OCI-M1 (cell line): Measurements from ENCODE around the gene ATAD2B.
A peak's percentile ranks its signal among the peaks of the same experiment; 100 is the strongest.
"Not testable (repeated sequence)": the region's sequence is repeated elsewhere in the genome, so short reads cannot be mapped to it uniquely, and the experiment has no call there.

Experiments used
- DNase-seq: peaks from one replicate; lab custom pipeline; 2025; lab: John Stamatoyannopoulos, UW

The ATAD2B gene

GRCh38 chr2:23926750-23927571 lies at the start of gene ATAD2B:
Gene ATAD2B (minus strand): TSS chr2:23927123. CDS start chr2:23926770, 353 bp downstream.
- DNase-seq: peak; percentile 98

GRCh38 chr2:23967846-23968245 lies 40.9 kb upstream of the ATAD2B start:
- DNase-seq: no peak

GRCh38 chr2:23954325-23955014 lies 27.5 kb upstream of the ATAD2B start:
- DNase-seq: no peak

GRCh38 chr2:23953625-23954024 lies 26.7 kb upstream of the ATAD2B start:
- no peak for DNase-seq

- not testable (repeated sequence) for DNase-seq
Measured at GRCh38 chr2:23952558-23952957, 25.6 kb upstream of the ATAD2B start.

GRCh38 chr2:23947350-23947749 lies 20.4 kb upstream of the ATAD2B start:
- DNase-seq: no peak

- DNase-seq: no peak
Measured at GRCh38 chr2:23944976-23945375, 18.1 kb upstream of the ATAD2B start.

GRCh38 chr2:23944527-23944926 lies 17.6 kb upstream of the ATAD2B start:
- DNase-seq: no peak

GRCh38 chr2:23943666-23944065 lies 16.7 kb upstream of the ATAD2B start:
- DNase-seq: no peak

GRCh38 chr2:23941644-23942043 lies 14.7 kb upstream of the ATAD2B start:
- DNase-seq: no peak

- DNase-seq: peak; percentile 59
Measured at GRCh38 chr2:23940718-23941620, 14.0 kb upstream of the ATAD2B start.

- DNase-seq: peak; percentile 90
Measured at GRCh38 chr2:23939987-23940717, 13.2 kb upstream of the ATAD2B start, which contains the start of gene UBXN2A. Gene UBXN2A (plus strand): TSS chr2:23940463. CDS start chr2:23958315, 17,852 bp downstream.

GRCh38 chr2:23934259-23934658 lies 7.3 kb upstream of the ATAD2B start:
- no peak for DNase-seq

- peak; percentile 70 for DNase-seq
Measured at GRCh38 chr2:23926290-23926749, 603 bp downstream of the ATAD2B start.

GRCh38 chr2:23925702-23926289 lies 1.1 kb downstream of the ATAD2B start:
- peak; percentile 85 for DNase-seq

GRCh38 chr2:23924589-23925359 lies 2.1 kb downstream of the ATAD2B start:
- peak; percentile 30 for DNase-seq

GRCh38 chr2:23918837-23919489 lies 8.0 kb downstream of the ATAD2B start:
- no peak for DNase-seq

- DNase-seq: peak; percentile 16
Measured at GRCh38 chr2:23916727-23917405, 10.1 kb downstream of the ATAD2B start.

GRCh38 chr2:23915327-23915726 lies 11.6 kb downstream of the ATAD2B start:
- DNase-seq: no peak
